ENCODE results near the gene MLLT11.
A peak's percentile ranks its signal among the peaks of the same experiment; 100 is the strongest.

Gene MLLT11
- 2.5 to 4.5 (median 3.5) reads per million in 4 experiments for total RNA-seq

DNA sequence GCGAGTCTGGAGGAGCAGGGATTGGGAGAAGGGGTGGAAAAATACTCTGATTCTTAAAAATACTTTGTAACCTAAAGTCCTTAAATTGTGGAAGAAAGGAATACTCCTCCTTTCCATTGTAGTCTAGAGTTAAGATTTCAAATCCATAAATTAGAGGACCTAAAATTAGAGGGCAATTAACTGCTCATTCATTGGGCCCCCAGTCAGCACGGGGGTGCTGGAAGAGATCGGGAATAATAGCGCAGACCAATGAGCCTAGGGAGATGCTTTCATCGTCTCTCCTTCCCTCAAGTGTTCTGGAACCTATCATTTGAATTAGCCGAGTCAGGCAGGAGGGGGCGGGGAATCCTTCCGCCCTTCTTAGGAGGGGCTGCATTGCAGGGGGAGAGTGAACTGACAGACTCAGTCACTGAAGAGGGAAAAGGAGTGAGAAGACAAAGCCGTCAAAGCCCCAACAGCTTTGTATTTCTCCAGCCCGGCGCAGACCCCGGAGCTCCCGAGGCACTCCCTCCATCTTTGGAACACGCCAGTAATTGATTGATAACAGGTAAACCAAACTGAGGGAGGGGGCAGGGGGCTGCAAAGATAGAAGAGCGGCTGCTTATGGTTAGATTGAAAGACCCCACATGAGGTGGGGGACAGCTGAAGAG, at the start of gene MLLT11:
MLLT11 (plus strand) TSS at position 391 of the 650 bp plus-strand sequence. CDS start 6,828 bp downstream, outside the sequence.
- DNase-seq: peak; percentile 22

DNA sequence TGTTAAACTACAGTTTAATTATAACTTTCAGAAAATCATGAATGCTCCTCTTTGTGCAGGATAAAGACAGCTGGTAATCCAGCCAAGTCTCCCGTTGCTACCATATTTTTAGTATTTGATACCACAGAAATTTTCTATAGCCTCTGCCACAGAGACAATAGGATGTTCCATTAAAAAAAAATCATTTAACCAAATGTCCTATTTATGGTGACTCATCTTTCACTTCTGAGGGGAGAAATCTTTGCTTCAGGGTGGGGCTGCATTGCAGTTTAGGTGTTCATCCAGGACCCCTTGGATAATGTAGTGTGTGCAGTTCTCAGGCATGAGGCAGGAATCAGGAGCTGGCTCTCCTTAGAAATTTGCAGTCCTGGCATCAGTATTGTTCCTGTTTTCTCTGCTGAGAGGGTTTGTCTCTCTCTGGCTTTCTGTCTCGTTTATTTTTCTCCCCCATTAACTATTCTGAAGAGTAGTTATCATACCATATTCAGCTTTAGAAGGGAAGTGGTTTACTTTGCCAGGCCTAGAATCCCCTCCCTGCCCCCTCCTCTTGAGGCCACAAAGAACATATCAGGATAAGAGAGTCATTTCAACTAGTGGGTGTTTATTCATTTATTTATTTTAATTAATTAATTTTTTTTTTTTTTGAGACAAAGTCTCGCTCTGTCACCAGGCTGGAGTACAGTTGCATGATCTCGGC, 48.9 kb upstream of the MLLT11 start:
- DNase-seq: no peak

- no peak for DNase-seq
These were observed 47.3 kb upstream of the MLLT11 start for GRCh38 chr1:151012684-151013471.

GRCh38 chr1:151013518-151013917, 46.7 kb upstream of the MLLT11 start:
- DNase-seq: no peak

DNA sequence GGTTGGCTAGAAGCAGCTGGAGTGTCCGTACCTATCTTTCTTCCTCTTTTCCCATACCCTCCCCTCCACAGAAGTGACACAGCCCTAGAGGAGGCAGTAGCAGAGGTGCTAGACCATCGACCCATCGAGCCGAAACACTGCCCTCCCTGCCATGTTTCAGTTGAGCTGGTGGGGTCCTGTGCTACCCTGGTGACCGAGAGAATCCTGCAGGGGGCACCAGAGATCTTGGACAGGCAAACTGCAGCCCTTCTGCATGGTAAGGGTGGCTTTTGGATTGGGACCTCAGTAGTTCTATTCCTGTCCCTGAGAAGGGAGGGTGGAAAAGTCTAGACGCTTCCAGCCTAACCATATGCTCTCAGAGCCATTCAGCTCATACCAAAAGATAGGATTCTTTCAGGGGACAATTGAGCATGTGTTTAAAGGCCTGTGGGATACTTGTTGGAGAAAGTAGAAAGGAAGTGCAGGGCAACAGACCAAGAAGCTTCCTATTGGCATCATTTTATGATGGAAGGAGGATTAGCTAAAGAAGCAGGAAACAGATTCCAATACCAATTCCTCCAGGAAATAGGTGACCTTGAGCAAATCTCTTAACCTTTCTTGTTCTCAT, 35.6 kb upstream of the MLLT11 start:
- DNase-seq: peak; percentile 75

GRCh38 chr1:151026460-151026859, 33.7 kb upstream of the MLLT11 start:
- no peak for DNase-seq

- DNase-seq: no peak
These were observed 28.0 kb upstream of the MLLT11 start for GRCh38 chr1:151032164-151032563.

GRCh38 chr1:151035167-151035566, 25.0 kb upstream of the MLLT11 start:
- DNase-seq: no peak

DNA sequence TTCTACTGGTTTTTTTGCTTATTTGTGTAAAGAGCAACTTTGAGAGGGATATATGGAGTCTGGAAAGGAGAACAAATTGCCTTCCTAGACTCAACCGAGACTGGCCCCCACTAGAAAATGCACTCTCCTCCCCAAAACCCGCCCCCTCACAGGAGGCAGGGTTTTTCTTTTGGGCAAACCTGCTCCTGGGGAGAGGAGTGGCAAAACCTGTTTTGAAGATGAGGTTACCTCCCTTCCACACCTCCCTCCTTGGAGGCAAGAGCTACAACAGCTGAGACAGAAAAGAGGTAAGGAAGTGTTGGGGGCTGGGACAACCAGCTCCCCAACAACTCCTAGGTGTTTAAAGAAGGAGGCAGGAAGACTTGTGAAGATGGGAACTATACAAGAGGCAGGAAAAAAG, 23.8 kb upstream of the MLLT11 start, which contains the start of gene BNIPL:
BNIPL (plus strand) TSS at position 231 of the 400 bp plus-strand sequence; CDS start at position 371, 140 bp downstream.
- DNase-seq: no peak

GRCh38 chr1:151037032-151037431, 23.2 kb upstream of the MLLT11 start:
- no peak for DNase-seq

DNA sequence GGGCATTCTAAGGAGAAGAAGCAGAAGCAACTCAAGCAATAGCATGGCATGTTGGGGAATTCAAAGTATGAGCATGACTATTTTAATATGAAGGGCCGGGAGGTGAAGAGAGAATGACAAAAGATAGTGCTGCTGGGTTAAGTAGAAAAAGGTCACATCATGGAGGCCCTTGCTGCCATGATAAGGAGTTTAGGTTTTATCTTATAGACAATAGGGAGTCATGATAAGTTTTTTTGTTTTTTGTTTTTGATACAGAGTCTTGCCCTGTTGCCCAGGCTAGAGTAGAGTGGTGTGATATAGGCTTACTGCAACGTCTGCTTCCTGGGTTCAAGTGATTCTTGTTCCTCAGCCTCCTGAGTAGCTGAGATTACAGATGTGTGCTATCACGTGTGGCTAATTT, 20.7 kb upstream of the MLLT11 start:
- no peak for DNase-seq

DNA sequence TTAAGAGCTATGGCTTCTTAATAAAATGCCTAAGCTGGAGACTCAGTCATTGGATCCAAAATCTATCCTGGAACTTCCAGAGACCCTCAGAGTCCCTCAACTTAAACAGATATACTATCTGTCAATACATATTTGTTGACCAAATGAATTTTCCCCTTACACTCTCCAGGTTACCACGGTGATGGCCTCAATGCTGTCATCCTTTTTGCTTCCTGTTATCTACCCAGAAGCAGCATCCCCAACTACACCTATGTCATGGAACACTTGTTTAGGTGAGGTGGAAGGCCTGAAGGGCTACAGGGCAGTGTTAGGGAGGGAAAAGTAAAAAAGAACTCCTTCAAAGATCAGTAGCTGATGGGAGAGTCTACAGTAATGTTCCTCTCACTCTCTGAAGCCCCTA, 17.0 kb upstream of the MLLT11 start:
- DNase-seq: no peak

GRCh38 chr1:151047591-151047924, 12.6 kb upstream of the MLLT11 start, which contains the start of gene C1orf56:
Gene C1orf56, plus strand, starts transcription at chr1:151047751. Its CDS starts 97 bp downstream, at chr1:151047848.
- DNase-seq: peak; percentile 57

DNA sequence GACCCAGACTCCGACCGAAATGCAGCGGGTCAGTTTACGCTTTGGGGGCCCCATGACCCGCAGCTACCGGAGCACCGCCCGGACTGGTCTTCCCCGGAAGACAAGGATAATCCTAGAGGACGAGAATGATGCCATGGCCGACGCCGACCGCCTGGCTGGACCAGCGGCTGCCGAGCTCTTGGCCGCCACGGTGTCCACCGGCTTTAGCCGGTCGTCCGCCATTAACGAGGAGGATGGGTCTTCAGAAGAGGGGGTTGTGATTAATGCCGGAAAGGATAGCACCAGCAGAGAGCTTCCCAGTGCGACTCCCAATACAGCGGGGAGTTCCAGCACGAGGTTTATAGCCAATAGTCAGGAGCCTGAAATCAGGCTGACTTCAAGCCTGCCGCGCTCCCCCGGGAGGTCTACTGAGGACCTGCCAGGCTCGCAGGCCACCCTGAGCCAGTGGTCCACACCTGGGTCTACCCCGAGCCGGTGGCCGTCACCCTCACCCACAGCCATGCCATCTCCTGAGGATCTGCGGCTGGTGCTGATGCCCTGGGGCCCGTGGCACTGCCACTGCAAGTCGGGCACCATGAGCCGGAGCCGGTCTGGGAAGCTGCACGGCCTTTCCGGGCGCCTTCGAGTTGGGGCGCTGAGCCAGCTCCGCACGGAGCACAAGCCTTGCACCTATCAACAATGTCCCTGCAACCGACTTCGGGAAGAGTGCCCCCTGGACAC, 12.1 kb upstream of the MLLT11 start:
- peak; percentile 22 for DNase-seq

- DNase-seq: no peak
These were observed 11.6 kb upstream of the MLLT11 start for GRCh38 chr1:151048645-151049032.

DNA sequence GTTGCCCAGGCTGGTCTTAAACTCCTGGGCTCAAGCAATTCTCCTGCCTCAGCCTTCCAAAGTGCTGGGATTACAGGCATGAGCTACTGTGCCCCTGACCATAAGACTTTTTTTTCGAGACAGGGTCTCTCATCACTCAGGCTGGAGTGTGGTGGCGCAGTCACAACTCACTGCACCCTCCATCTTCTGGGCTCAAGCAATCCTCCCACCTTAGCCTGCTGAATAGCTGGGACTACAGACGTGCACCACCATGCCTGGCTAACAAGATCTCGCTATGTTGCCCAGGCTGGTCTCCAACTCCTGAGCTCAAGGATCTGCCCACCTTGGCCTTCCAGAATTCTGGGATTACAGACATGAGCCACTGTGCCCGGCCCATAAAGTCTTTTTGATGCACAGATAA, 10.7 kb upstream of the MLLT11 start:
- no peak for DNase-seq

DNA sequence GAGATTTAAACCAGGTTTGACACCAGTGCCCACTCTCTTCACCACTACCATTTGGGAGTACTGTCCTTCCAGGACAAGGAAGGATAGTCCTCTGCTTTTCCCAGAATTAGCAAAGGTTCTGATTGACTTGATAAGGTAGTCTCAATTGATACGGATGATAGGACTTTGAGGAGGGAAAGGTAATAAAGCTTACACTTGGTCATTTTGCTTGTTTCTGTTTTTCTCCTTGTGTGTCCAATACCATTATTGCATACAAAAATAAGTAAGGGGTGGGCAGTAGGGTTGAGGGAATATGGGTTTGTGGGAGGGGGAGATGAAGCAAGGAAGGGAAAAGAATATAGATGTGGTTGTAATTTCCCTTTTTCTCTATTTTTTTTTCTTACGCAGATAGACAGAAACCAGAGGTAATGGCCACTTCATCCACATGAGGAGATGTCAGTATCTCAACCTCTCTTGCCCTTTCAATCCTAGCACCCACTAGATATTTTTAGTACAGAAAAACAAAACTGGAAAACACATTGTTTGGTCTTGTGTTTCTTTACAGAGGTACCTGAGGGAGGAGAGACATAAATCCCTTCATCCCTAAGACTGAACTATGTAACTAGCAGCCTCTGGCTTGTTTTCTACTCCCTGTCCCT, 10.0 kb upstream of the MLLT11 start:
- no peak for DNase-seq

- no peak for DNase-seq
These were observed 8.7 kb upstream of the MLLT11 start for GRCh38 chr1:151051356-151052009.

DNA sequence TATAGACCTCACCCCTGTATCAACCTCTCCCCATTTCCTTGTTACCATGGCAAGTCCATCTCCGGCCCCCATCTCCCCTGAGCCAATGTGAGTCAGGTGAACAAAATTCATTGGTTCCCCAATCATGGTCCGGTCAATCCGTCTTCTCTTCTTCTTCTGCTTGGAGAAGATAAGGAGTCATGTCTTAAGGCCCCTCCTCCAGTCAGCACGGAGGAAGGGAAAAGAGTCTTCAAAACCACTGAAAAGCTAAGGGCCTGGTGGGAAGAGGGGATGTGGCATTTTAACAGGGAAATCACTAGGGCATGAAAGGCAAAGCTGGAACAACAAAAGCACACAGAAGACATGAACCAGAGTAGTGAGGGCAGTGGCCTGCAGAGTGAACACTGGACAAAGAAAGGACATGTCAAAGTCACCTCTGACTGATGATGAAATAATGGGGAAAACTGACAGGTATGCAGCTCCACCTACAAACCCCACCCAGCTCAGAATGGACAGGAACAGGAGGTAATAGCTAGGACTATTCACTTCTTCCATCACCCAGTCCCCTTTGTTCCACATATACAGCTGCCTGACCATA, 5.1 kb upstream of the MLLT11 start:
- no peak for DNase-seq

- DNase-seq: no peak
These were observed 4.6 kb upstream of the MLLT11 start for GRCh38 chr1:151055581-151055980.

- DNase-seq: no peak
These were observed 4.0 kb upstream of the MLLT11 start for GRCh38 chr1:151056149-151056548.

All from effector CD8-positive, alpha-beta T cell (primary cell).